Adipocyte (in vitro differentiated cells): ENCODE measurements around the gene UBE2J1.
"Not testable (repeated sequence)": the region's sequence is repeated elsewhere in the genome, so short reads cannot be mapped to it uniquely, and the experiment has no call there.

Source experiments
- DNase-seq: peaks from one replicate; pipeline ENCODE4 v3.0.0-alpha.2; 2015; ENCODE audit warnings: low read depth
- H3K27me3 ChIP-seq: replicated peaks from 2 replicates; pipeline ENCODE4 v1.7.0; 2013; ENCODE audit warnings: mild to moderate bottlenecking, low read length, moderate library complexity; ENCODE audit not compliant: control insufficient read depth, insufficient read depth
- H3K36me3 ChIP-seq: 2 replicates; pipeline ENCODE4 v1.7.0; 2013; ENCODE audit warnings: low read length, mild to moderate bottlenecking, moderate library complexity; ENCODE audit not compliant: control insufficient read depth, insufficient read depth, severe bottlenecking
- H3K4me1 ChIP-seq: 2 replicates; pipeline ENCODE4 v1.7.0; 2013; ENCODE audit warnings: mild to moderate bottlenecking, low read length, moderate library complexity; ENCODE audit not compliant: control insufficient read depth, insufficient read depth
- H3K4me3 ChIP-seq: 2 replicates; pipeline ENCODE4 v1.7.0; 2013; ENCODE audit warnings: mild to moderate bottlenecking, low read length, moderate library complexity
- H3K9ac ChIP-seq: 2 replicates; pipeline ENCODE4 v1.7.0; 2013; ENCODE audit warnings: mild to moderate bottlenecking, low read length, moderate library complexity
- H3K9me3 ChIP-seq: 2 replicates; pipeline ENCODE4 v1.7.0; 2013; ENCODE audit warnings: mild to moderate bottlenecking, low read length, moderate library complexity; ENCODE audit not compliant: control insufficient read depth

UBE2J1 gene

GRCh38 chr6:89301586-89302194, 50.8 kb downstream of the UBE2J1 start:
- Histone ChIP-seq H3K4me1 (peaks cover 3% of the 10 kb centered on the region), H3K36me3 (no peaks in the 10 kb centered on the region), H3K9ac (no peak overlapping the region), H3K9me3 (peaks cover 9% of the 10 kb centered on the region), H3K4me3 (no peak overlapping the region), H3K27me3 (peaks cover 22% of the 10 kb centered on the region)
- DNase-seq, result no peak

- Histone ChIP-seq H3K4me1 (peaks cover 3% of the 10 kb centered on the region), H3K27me3 (peaks cover 30% of the 10 kb centered on the region), H3K9me3 (peaks cover 9% of the 10 kb centered on the region), H3K4me3 (no peak overlapping the region), H3K9ac (no peak overlapping the region), H3K36me3 (no peaks in the 10 kb centered on the region)
- DNase-seq, result no peak
These were observed 53.1 kb downstream of the UBE2J1 start for GRCh38 chr6:89299466-89299850.

- H3K9me3 ChIP-seq, result peaks cover 9% of the 10 kb centered on the region
- no peaks in the 10 kb centered on the region for H3K36me3 ChIP-seq
- DNase-seq, result peak; percentile 34
- no peak overlapping the region for H3K4me3 ChIP-seq
- H3K27me3 ChIP-seq, result peaks cover 30% of the 10 kb centered on the region
- H3K4me1 ChIP-seq, result peaks cover 3% of the 10 kb centered on the region
- no peak overlapping the region for H3K9ac ChIP-seq
These were observed 53.6 kb downstream of the UBE2J1 start for GRCh38 chr6:89298680-89299465.

- Histone ChIP-seq H3K9me3 (no peaks in the 10 kb centered on the region), H3K4me3 (no peak overlapping the region), H3K36me3 (no peaks in the 10 kb centered on the region), H3K27me3 (peaks cover 26% of the 10 kb centered on the region), H3K4me1 (peaks cover 3% of the 10 kb centered on the region), H3K9ac (no peak overlapping the region)
- peak; percentile 81 for DNase-seq
These were observed 54.7 kb downstream of the UBE2J1 start for GRCh38 chr6:89297695-89298351.

- no peak for DNase-seq
- Histone ChIP-seq H3K4me3 (no peak overlapping the region), H3K9me3 (no peaks in the 10 kb centered on the region)
These were observed 56.5 kb downstream of the UBE2J1 start for GRCh38 chr6:89295981-89296380.

GRCh38 chr6:89295116-89295515, 57.4 kb downstream of the UBE2J1 start:
- not testable (repeated sequence) for H3K9ac ChIP-seq, H3K36me3 ChIP-seq, H3K4me3 ChIP-seq, H3K9me3 ChIP-seq, H3K4me1 ChIP-seq, DNase-seq
- H3K27me3 ChIP-seq, result peaks cover 20% of the 10 kb centered on the region

More at GRCh38 chr6:89295981-89296380, 56.5 kb downstream of the UBE2J1 start:
- Histone ChIP-seq H3K4me1 (peaks cover 3% of the 10 kb centered on the region), H3K27me3 (peaks cover 22% of the 10 kb centered on the region), H3K9ac (no peak overlapping the region), H3K36me3 (no peaks in the 10 kb centered on the region)

- no peaks in the 10 kb centered on the region for H3K36me3 ChIP-seq
- DNase-seq, result no peak
- H3K4me3 ChIP-seq, result no peak overlapping the region
- H3K9ac ChIP-seq, result no peak overlapping the region
- peaks cover 13% of the 10 kb centered on the region for H3K27me3 ChIP-seq
- peaks cover 4% of the 10 kb centered on the region for H3K9me3 ChIP-seq
- no peaks in the 10 kb centered on the region for H3K4me1 ChIP-seq
These were observed 61.2 kb downstream of the UBE2J1 start for GRCh38 chr6:89291256-89291819.

GRCh38 chr6:89290401-89291155, 61.9 kb downstream of the UBE2J1 start:
- no peak overlapping the region for H3K9ac ChIP-seq
- peaks cover 8% of the 10 kb centered on the region for H3K27me3 ChIP-seq
- no peaks in the 10 kb centered on the region for H3K36me3 ChIP-seq
- no peak overlapping the region for H3K4me3 ChIP-seq
- peaks cover 4% of the 10 kb centered on the region for H3K9me3 ChIP-seq
- H3K4me1 ChIP-seq, result no peaks in the 10 kb centered on the region
- DNase-seq, result no peak

GRCh38 chr6:89289710-89290109, 62.8 kb downstream of the UBE2J1 start:
- H3K27me3 ChIP-seq, result peaks cover 8% of the 10 kb centered on the region

GRCh38 chr6:89287351-89288028, 65.0 kb downstream of the UBE2J1 start:
- no peak for DNase-seq

More at GRCh38 chr6:89289710-89290109, 62.8 kb downstream of the UBE2J1 start:
- Histone ChIP-seq H3K36me3 (no peaks in the 10 kb centered on the region), H3K4me1 (no peaks in the 10 kb centered on the region), H3K9me3 (peaks cover 4% of the 10 kb centered on the region), H3K9ac (no peak overlapping the region), H3K4me3 (no peak overlapping the region)
- DNase-seq, result no peak

More at GRCh38 chr6:89287351-89288028, 65.0 kb downstream of the UBE2J1 start:
- Histone ChIP-seq H3K36me3 (no peaks in the 10 kb centered on the region), H3K27me3 (peaks cover 10% of the 10 kb centered on the region), H3K9me3 (peaks cover 4% of the 10 kb centered on the region), H3K4me3 (no peak overlapping the region), H3K9ac (no peak overlapping the region), H3K4me1 (no peaks in the 10 kb centered on the region)
